ENCODE measurements around the gene CCDC194. TPM values are rescaled to one million over a fixed set of nuclear protein-coding genes. Genes with fewer than 3 reads are reported as not detected.
A peak's percentile ranks its signal among the peaks of the same experiment; 100 is the strongest.

Gene CCDC194
- polyA plus RNA-seq, 1 experiment = not detected

GRCh38 chr19:17389957-17390664 lies 3.9 kb downstream of the CCDC194 start:
- peaks cover 5% of the 10 kb centered on the region; the same call in 1 of the 2 replicates for H3K9me3 ChIP-seq (ENCODE audit: control insufficient read depth, insufficient read depth, low read length)
- CTCF ChIA-PET = interaction anchor here (0.5 to 7.4 kb wide), 12 partner anchors 8 to 377 kb away, joined by 3 to 87 read pairs (median 3); partner anchors contain the start of genes BST2, MRPL34 and MVB12A
- no peak overlapping the region for H3K27ac ChIP-seq (ENCODE audit: low read depth, low read length)
- no peak for TF ChIP-seq CTCF (IDR thresholded peaks at IDR 0.05; ENCODE audit: low read depth, low read length)
- POLR2A ChIA-PET = no interaction called here
- H3K4me3 ChIP-seq (ENCODE audit: low read depth, low read length) = peak overlapping the region; percentile 67
- DNase-seq (ENCODE audit: low read depth, low spot score) = no peak
- peaks cover 12% of the 10 kb centered on the region for H3K27me3 ChIP-seq (ENCODE audit: control insufficient read depth, insufficient read depth, low read length)

GRCh38 chr19:17389288-17389687 lies 4.7 kb downstream of the CCDC194 start:
- Histone ChIP-seq H3K27me3 (ENCODE audit: control insufficient read depth, insufficient read depth, low read length) (peaks cover 10% of the 10 kb centered on the region), H3K27ac (ENCODE audit: low read depth, low read length) (no peak overlapping the region), H3K4me3 (ENCODE audit: low read depth, low read length) (no peak overlapping the region), H3K9me3 (ENCODE audit: control insufficient read depth, insufficient read depth, low read length) (peaks cover 5% of the 10 kb centered on the region; the same call in 1 of the 2 replicates)
- TF ChIP-seq CTCF (IDR thresholded peaks at IDR 0.05; ENCODE audit: low read depth, low read length) = no peak
- POLR2A ChIA-PET = no interaction called here
- CTCF ChIA-PET = interaction anchor here (0.6 to 7.4 kb wide), 10 partner anchors 9 to 96 kb away, joined by 3 to 87 read pairs (median 3); partner anchors contain the start of genes MRPL34 and MVB12A
- DNase-seq (ENCODE audit: low read depth, low spot score) = no peak

DNA sequence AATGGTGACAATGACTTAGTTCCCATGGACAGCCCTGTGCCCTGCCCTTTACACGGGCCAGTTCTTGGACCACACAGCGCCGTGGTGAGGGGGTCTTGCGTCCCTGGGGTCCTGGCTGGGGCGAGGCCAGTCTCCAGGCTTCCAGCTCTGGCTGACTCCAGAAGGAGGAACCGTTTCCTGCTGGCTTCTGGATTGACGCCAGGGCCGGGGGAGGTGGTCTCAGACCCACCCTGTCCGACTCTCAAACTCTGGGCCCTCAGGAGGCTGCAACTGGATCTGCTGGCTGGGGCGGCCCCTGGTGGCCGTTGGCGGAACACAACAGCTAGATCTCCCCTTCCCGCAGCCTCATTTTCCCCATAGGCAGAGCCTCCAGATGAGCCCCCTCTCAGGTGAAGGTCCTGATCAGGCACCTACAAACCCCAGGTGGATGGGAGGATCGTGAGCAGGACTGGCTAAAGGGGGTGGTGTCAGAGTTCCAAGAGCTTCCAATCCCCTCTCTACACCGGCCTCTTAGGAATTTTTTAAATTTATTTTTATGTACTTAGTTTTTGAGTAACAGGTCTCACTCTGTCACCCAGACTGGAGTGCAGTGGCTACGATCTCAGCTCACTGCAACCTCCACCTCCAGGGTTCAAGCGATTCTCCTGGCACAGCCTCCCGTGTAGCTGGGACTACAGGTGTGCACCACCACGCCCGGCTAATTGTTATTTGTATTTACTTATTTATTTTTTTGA lies 8.0 kb downstream of the CCDC194 start:
- POLR2A ChIA-PET = no interaction called here
- DNase-seq (ENCODE audit: low read depth, low spot score) = no peak
- no peak overlapping the region for H3K27ac ChIP-seq (ENCODE audit: low read depth, low read length)
- CTCF ChIA-PET = interaction anchor here (0.5 to 7.4 kb wide), 17 partner anchors 13 to 1224 kb away, joined by 3 to 87 read pairs (median 5); no protein-coding TSS in a partner anchor
- no peak overlapping the region for H3K4me3 ChIP-seq (ENCODE audit: low read depth, low read length)
- peak; percentile 96 for TF ChIP-seq CTCF (IDR thresholded peaks at IDR 0.05; ENCODE audit: low read depth, low read length)
- H3K27me3 ChIP-seq (ENCODE audit: control insufficient read depth, insufficient read depth, low read length) = peaks cover 4% of the 10 kb centered on the region
- H3K9me3 ChIP-seq (ENCODE audit: control insufficient read depth, insufficient read depth, low read length) = peaks cover 5% of the 10 kb centered on the region; the same call in 1 of the 2 replicates

GRCh38 chr19:17380426-17381138 lies 13.4 kb downstream of the CCDC194 start:
- Histone ChIP-seq H3K27me3 (ENCODE audit: control insufficient read depth, insufficient read depth, low read length) (peaks cover 7% of the 10 kb centered on the region), H3K4me3 (ENCODE audit: low read depth, low read length) (no peak overlapping the region), H3K9me3 (ENCODE audit: control insufficient read depth, insufficient read depth, low read length) (peaks cover 3% of the 10 kb centered on the region; the same call in 1 of the 2 replicates), H3K27ac (ENCODE audit: low read depth, low read length) (no peak overlapping the region)
- TF ChIP-seq CTCF (IDR thresholded peaks at IDR 0.05; ENCODE audit: low read depth, low read length) = no peak
- DNase-seq (ENCODE audit: low read depth, low spot score) = no peak
- ChIA-PET CTCF (interaction anchor here (1.1 kb wide), 1 partner anchor 35 kb away, joined by 3 read pairs; no protein-coding TSS in a partner anchor), POLR2A (interaction anchor here (1.0 kb wide), 1 partner anchor 14 kb away, joined by 4 read pairs; no protein-coding TSS in a partner anchor)
